Adrenal gland (tissue), 12 donors: ENCODE data around the gene SLC37A1. TPM values are rescaled to one million over a fixed set of nuclear protein-coding genes. Genes with fewer than 3 reads are reported as not detected.

Source experiments
- DNase-seq, 7 donors: peaks; one replicate each; pipeline ENCODE4 v3.0.0-alpha.2; 2019 to 2020
- H3K27ac ChIP-seq, 5 donors: fragments of 200-600 bp; sonication (generic) in 4 of 5; 1 replicate in 3 of 5; 2 replicates in 2 of 5; pipeline versions ENCODE4 v1.5.1 to v1.8.0; 2016 to 2020; ENCODE audit warnings: mild to moderate bottlenecking in 1 of 5
- H3K27me3 ChIP-seq: fragments of 200-600 bp; 2 replicates; pipeline ENCODE4 v1.8.0; 2021
- H3K36me3 ChIP-seq, 2 donors: fragments of 200-600 bp; replicated peaks in 1 of 2; 1 replicate in 1 of 2; 2 replicates in 1 of 2; pipeline versions ENCODE4 v1.5.1 to v1.8.0; 2018 to 2022
- H3K4me1 ChIP-seq, 2 donors: fragments of 200-600 bp; replicated peaks in 1 of 2; 1 replicate in 1 of 2; 2 replicates in 1 of 2; pipeline versions ENCODE4 v1.5.1 to v1.8.0; 2018 to 2021
- H3K4me3 ChIP-seq, 4 donors: fragments of 200-600 bp; sonication (generic) in 3 of 4; one replicate each; pipeline ENCODE4 v1.5.1; 2016 to 2018
- H3K9me3 ChIP-seq, 3 donors: fragments of 200-600 bp; sonication (generic) in 1 of 3; replicated peaks in 1 of 3; 1 replicate in 2 of 3; 2 replicates in 1 of 3; pipeline versions ENCODE4 v1.5.1 to v1.8.0; 2016 to 2021
- POLR2A ChIP-seq, 2 donors: fragments of 450-650 bp; IDR thresholded peaks; one replicate each; pipeline ENCODE4 v1.6.1; 2017; ENCODE audit warnings: antibody characterized with exemption in 2 of 2, mild to moderate bottlenecking in 2 of 2, moderate library complexity in 1 of 2
- WGBS, 4 donors: extraction: QIAGEN DNeasy Blood & Tissue Kit in 2 of 4; methylation state at CpG; one replicate each; pipeline versions ENCODE4 v1.1.5 to v1.1.7; 2013 to 2017; 5-methylcytosine and 5-hydroxymethylcytosine counted together
- intact Hi-C, 2 donors: fragments of 100-400 bp; cut with DNase I; formaldehyde crosslinking; loops; one replicate each; pipeline versions ENCODE4 v1.14.1 to v1.15.0; 2022 to 2023
- polyA plus RNA-seq, 3 donors: library from polyadenylated mRNA; stranded (reverse); fragments of 200-250 nt in 2 of 3; fragments of 350-450 nt in 1 of 3; fragmentation: Illumina TruSeq in 1 of 3; extraction: RNeasy Lipid Tissue Mini Kit (QIAGEN cat#74804) in 1 of 3; gene quantifications; one replicate each; pipeline ENCODE4 v1.2.3, GENCODE V29; 2013 to 2014
- total RNA-seq, 9 donors: library from RNA; depleted of rRNA in 4 of 9; stranded (reverse); fragments of >200 nt in 4 of 9; fragments of 120-200 nt in 1 of 9; fragmentation: NEBNext Ultra II Directional in 1 of 9; extraction: Animal tissue kit (Norgen Biotek cat#: 25700) in 1 of 9; gene quantifications; one replicate each; pipeline versions ENCODE4 v1.1.0 to v1.2.4, GENCODE V29; 2013 to 2023
- TF ChIP-seq, protein P1 (sequence below), 6 experiments: fragments of 450-650 bp in 4 of 6; fragments of 200-600 bp in 2 of 6; sonication (generic) in 1 of 6; IDR thresholded peaks; 1 replicate in 5 of 6; 2 replicates in 1 of 6; pipeline versions ENCODE4 v1.5.1 to v1.8.0; 2016 to 2021; ENCODE audit warnings: antibody characterized with exemption in 6 of 6, mild to moderate bottlenecking in 2 of 6, moderate library complexity in 1 of 6
- donor health status: healthy with polysubstance abuse.
- donor health status: Bipolar disorder and iron deficiency.
- donor health status: DM: yes; HTN: yes; CAD: no.
- donor health status: DM: no; HTN: no; CAD: no.
- donor health status: DM: no; HTN: no; CAD: no.
- donor health status: DM: yes; HTN: yes; CAD: no.

SLC37A1 gene
- total and polyA plus RNA-seq, 12 donors, result 4.8 to 27.2 (median 16.3) TPM

DNA sequence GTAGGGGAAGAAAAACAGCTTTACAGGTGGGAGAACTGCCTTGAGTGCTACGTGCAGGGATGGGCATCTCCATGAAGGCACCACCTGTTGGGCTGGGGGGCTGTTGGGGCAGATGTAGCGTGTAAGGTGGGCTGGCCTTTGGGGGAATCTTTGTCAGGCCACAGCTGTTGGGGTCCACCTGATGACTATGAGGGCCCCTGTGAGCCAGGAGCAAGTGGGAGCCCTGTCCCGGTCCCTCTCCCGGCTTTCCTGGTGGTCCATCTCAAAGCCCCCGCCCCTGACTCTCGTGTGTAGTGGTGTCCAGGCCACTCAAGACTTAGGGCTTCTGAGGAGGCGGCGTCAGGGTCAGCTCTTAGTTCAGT is 13.5 kb downstream of the SLC37A1 start:
- DNase-seq, result peak in 1 of 7 donors; percentile 56
- 87 to 100% (median 94%) methylated on average over 2 to 8 of the region's 8 CpGs for WGBS, 4 donors
- Histone ChIP-seq H3K27ac (peak overlapping the region in 3 of 5 donors; percentile 67 to 91 (median 88)), H3K27me3 (no peaks in the 10 kb centered on the region), H3K4me1 (peaks cover 13 to 29% of the 10 kb centered on the region in 2 donors), H3K9me3 (no peaks in the 10 kb centered on the region), H3K36me3 (no peaks in the 10 kb centered on the region), H3K4me3 (no peak overlapping the region)
- intact Hi-C loops, result no loop called here
- TF ChIP-seq, protein P1, sequence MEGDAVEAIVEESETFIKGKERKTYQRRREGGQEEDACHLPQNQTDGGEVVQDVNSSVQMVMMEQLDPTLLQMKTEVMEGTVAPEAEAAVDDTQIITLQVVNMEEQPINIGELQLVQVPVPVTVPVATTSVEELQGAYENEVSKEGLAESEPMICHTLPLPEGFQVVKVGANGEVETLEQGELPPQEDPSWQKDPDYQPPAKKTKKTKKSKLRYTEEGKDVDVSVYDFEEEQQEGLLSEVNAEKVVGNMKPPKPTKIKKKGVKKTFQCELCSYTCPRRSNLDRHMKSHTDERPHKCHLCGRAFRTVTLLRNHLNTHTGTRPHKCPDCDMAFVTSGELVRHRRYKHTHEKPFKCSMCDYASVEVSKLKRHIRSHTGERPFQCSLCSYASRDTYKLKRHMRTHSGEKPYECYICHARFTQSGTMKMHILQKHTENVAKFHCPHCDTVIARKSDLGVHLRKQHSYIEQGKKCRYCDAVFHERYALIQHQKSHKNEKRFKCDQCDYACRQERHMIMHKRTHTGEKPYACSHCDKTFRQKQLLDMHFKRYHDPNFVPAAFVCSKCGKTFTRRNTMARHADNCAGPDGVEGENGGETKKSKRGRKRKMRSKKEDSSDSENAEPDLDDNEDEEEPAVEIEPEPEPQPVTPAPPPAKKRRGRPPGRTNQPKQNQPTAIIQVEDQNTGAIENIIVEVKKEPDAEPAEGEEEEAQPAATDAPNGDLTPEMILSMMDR (IDR thresholded peaks at IDR 0.05), result no peak
- TF ChIP-seq POLR2A (IDR thresholded peaks at IDR 0.05), result no peak

DNA sequence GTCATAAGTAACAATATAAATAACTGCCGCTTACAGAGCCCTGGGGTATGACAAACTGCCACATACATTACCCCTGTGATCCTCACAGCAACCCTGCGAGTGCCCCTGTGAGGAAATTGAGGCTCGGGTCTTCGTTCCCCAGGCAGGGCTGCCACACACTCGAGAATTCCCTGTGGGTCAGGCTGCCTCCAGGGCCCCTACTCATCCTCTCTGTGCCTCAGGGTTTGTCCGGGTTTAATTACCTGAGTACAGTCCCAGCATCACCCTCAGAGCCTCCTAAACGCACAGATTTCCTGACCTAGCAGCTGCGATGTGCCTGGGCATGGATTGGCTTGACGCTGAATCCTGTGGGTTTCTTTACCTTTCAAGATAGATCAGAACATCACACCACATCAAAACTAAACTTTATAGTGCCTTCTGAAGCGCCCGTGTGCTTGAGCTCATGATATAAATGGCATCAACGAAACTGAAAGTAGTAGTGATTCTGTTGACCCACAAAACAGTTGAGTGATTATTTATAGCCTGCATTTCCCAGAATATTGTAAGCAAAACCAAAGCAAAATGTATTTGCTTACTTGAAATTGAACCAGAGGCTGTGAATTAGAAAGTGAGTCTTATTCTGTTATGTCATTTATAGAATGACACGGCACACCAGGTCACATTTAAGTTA is 14.0 kb downstream of the SLC37A1 start:
- WGBS, 4 donors, result 27 to 44% (median 43%) methylated on average over 8 to 13 of the region's 13 CpGs
- H3K27ac ChIP-seq, result peak overlapping the region in 4 of 5 donors; percentile 67 to 91 (median 78)
- peak in 2 of 7 donors; percentile 20 to 58 for DNase-seq
- H3K4me3 ChIP-seq, result peak overlapping the region in 1 of 4 donors; percentile 38
- H3K9me3 ChIP-seq, result no peaks in the 10 kb centered on the region
- intact Hi-C loops, result no loop called here
- H3K4me1 ChIP-seq, result peaks cover 17 to 33% of the 10 kb centered on the region in 2 donors
- TF ChIP-seq POLR2A (IDR thresholded peaks at IDR 0.05), result no peak
- TF ChIP-seq, protein P1 (IDR thresholded peaks at IDR 0.05), result no peak
- H3K27me3 ChIP-seq, result no peaks in the 10 kb centered on the region
- H3K36me3 ChIP-seq, result no peaks in the 10 kb centered on the region

DNA sequence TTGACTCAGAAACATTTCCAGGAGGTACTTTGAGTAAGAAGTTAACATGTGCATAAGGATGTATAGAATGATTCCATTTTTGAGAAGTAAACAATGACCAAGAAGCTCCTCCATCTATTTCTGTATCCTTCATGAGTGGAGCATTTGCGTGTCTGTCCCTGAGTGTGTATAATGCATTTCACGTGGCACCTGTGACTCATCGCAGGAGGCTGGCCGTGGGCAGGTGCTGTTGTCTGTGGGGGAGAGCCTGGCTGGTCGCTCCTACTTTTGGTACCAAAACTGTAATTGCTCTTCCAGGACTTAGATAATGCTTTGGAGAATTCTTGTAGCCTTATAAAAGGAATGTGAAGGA is 16.5 kb downstream of the SLC37A1 start:
- intact Hi-C loops, result no loop called here
- Histone ChIP-seq H3K27ac (peak overlapping the region in 1 of 5 donors; percentile 52), H3K36me3 (no peaks in the 10 kb centered on the region), H3K4me1 (peaks cover 25 to 46% of the 10 kb centered on the region in 2 donors), H3K4me3 (no peak overlapping the region), H3K9me3 (no peaks in the 10 kb centered on the region), H3K27me3 (no peaks in the 10 kb centered on the region)
- TF ChIP-seq, protein P1 (IDR thresholded peaks at IDR 0.05), result no peak
- TF ChIP-seq POLR2A (IDR thresholded peaks at IDR 0.05), result no peak
- peak in 3 of 7 donors; percentile 23 to 58 (median 25) for DNase-seq
- 63 to 83% (median 77%) methylated on average over 5 of the region's 5 CpGs for WGBS, 4 donors

DNA sequence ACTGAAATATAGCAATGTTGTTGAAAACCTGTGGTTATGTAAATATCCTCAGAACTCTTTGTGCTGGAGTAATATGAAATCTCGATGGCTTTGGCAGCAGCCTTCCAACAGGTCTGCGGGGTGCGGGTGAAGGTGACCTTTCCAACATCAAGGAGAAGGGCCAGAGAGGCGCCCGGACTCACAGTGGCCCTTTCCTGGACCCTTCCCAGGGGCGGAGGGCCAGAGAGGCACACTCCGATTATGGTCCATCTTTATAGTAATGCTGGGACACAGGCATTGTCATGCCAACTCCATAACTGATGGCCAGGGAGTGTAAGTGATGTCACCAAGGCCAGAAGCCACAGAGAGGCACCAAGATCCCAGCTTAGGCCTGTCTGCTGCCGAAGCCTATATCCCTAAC is 18.1 kb downstream of the SLC37A1 start:
- Histone ChIP-seq H3K4me3 (no peak overlapping the region), H3K4me1 (peaks cover 18 to 38% of the 10 kb centered on the region in 2 donors), H3K27me3 (no peaks in the 10 kb centered on the region), H3K36me3 (no peaks in the 10 kb centered on the region), H3K9me3 (no peaks in the 10 kb centered on the region), H3K27ac (peak overlapping the region in 3 of 5 donors; percentile 60 to 91 (median 89))
- 83 to 96% (median 90%) methylated on average over 8 of the region's 8 CpGs for WGBS, 4 donors
- intact Hi-C loops, result no loop called here
- TF ChIP-seq, protein P1 (IDR thresholded peaks at IDR 0.05), result no peak
- TF ChIP-seq POLR2A (IDR thresholded peaks at IDR 0.05), result no peak
- DNase-seq, result peak in 2 of 7 donors; percentile 29 to 60
